GM23338 (cell line): ENCODE results near the gene WBP2. TPM values are rescaled to one million over a fixed set of nuclear protein-coding genes. Genes with fewer than 3 reads are reported as not detected.

Source experiments
- ATAC-seq: fragments of 200-7000 bp; cut with Tn5 transposase; 3 replicates; pipeline ENCODE4 v1.9.1; 2020
- DNase-seq: peaks from one replicate; pipeline ENCODE4 v3.0.0-alpha.2; 2015; ENCODE audit warnings: low spot score
- H2AFZ ChIP-seq: fragments of 200-600 bp; sonication (generic); 2 replicates; pipeline ENCODE4 v1.8.0; 2016; ENCODE audit warnings: antibody characterized with exemption, mild to moderate bottlenecking, moderate library complexity
- H3F3A ChIP-seq: fragments of 200-600 bp; sonication (generic); replicated peaks from 2 replicates; pipeline ENCODE4 v1.8.0; 2017; ENCODE audit warnings: antibody characterized with exemption, mixed run types, low read depth
- H3K27ac ChIP-seq: fragments of 200-600 bp; sonication (generic); 2 replicates; pipeline ENCODE4 v1.6.1; 2016; ENCODE audit warnings: low read depth
- H3K27me3 ChIP-seq: fragments of 200-600 bp; sonication (generic); 2 replicates; pipeline ENCODE4 v1.8.0; 2016; ENCODE audit warnings: mild to moderate bottlenecking, mixed run types, moderate library complexity; ENCODE audit not compliant: insufficient read depth
- H3K36me3 ChIP-seq: fragments of 200-600 bp; sonication (generic); 2 replicates; pipeline ENCODE4 v1.8.0; 2016; ENCODE audit warnings: mild to moderate bottlenecking; ENCODE audit not compliant: insufficient read depth
- H3K4me1 ChIP-seq: fragments of 200-600 bp; sonication (generic); 2 replicates; pipeline ENCODE4 v1.8.0; 2016; ENCODE audit warnings: mild to moderate bottlenecking, moderate library complexity; ENCODE audit not compliant: insufficient read depth
- H3K4me2 ChIP-seq: fragments of 200-600 bp; sonication (generic); 2 replicates; pipeline ENCODE4 v1.7.1; 2017; ENCODE audit warnings: mixed run types
- H3K4me3 ChIP-seq: fragments of 200-600 bp; sonication (generic); 2 replicates; pipeline ENCODE4 v1.6.1; 2016; ENCODE audit warnings: mixed run types
- H3K79me2 ChIP-seq: fragments of 200-600 bp; sonication (generic); replicated peaks from 2 replicates; pipeline ENCODE4 v1.8.0; 2017; ENCODE audit warnings: mild to moderate bottlenecking; ENCODE audit not compliant: insufficient read depth
- H3K9me2 ChIP-seq: fragments of 200-600 bp; sonication (generic); 2 replicates; pipeline ENCODE4 v1.8.0; 2017; ENCODE audit not compliant: insufficient read depth
- H4K20me1 ChIP-seq: fragments of 200-600 bp; sonication (generic); replicated peaks from 2 replicates; pipeline ENCODE4 v1.8.0; 2017; ENCODE audit warnings: mild to moderate bottlenecking; ENCODE audit not compliant: insufficient read depth
- H3K27ac Mint-ChIP-seq: 2 replicates; pipeline ENCODE4 v1.8.0; 2020; ENCODE audit warnings: inconsistent platforms, mild to moderate bottlenecking, moderate library complexity, mixed read lengths
- H3K27me3 Mint-ChIP-seq: 3 replicates; pipeline ENCODE4 v1.8.0; 2022; ENCODE audit warnings: low read depth, mild to moderate bottlenecking, moderate library complexity, mixed read lengths, inconsistent platforms; ENCODE audit not compliant: insufficient read depth, poor library complexity
- H3K36me3 Mint-ChIP-seq: 3 replicates; pipeline ENCODE4 v1.8.0; 2021; ENCODE audit warnings: low read depth, mild to moderate bottlenecking, inconsistent platforms, moderate library complexity, mixed read lengths
- H3K4me1 Mint-ChIP-seq: 3 replicates; pipeline ENCODE4 v1.8.0; 2020; ENCODE audit warnings: mild to moderate bottlenecking, inconsistent platforms, mixed read lengths
- H3K4me3 Mint-ChIP-seq: 3 replicates; pipeline ENCODE4 v1.8.0; 2021; ENCODE audit warnings: moderate library complexity, mild to moderate bottlenecking, inconsistent platforms, mixed read lengths
- H3K9me3 Mint-ChIP-seq: 3 replicates; pipeline ENCODE4 v1.8.0; 2020; ENCODE audit warnings: moderate library complexity, mild to moderate bottlenecking, inconsistent platforms, mixed read lengths
- CREB1 ChIP-seq: fragments of 250-450 bp; sonication (Bioruptor Pico); IDR thresholded peaks from 2 replicates; pipeline ENCODE4 v1.5.0; 2020; ENCODE audit warnings: low read depth, mild to moderate bottlenecking, moderate library complexity
- EZH2phosphoT487 ChIP-seq: fragments of 200-600 bp; sonication (generic); IDR thresholded peaks from one replicate; pipeline ENCODE4 v1.8.1; 2018; ENCODE audit warnings: antibody characterized with exemption; ENCODE audit not compliant: unreplicated experiment
- NANOG ChIP-seq: IDR thresholded peaks from 2 replicates; pipeline ENCODE4 v1.6.1; 2016; ENCODE audit warnings: antibody characterized with exemption, borderline replicate concordance
- STAT1 ChIP-seq: IDR thresholded peaks from one replicate; pipeline ENCODE4 v1.6.1; 2016; ENCODE audit warnings: antibody characterized with exemption; ENCODE audit not compliant: unreplicated experiment
- ZNF114 ChIP-seq: fragments of 250-450 bp; sonication (Bioruptor Pico); IDR thresholded peaks from 2 replicates; pipeline ENCODE4 v1.5.0; 2020; ENCODE audit warnings: mild to moderate bottlenecking, moderate library complexity
- ZNF331 ChIP-seq: fragments of 250-450 bp; sonication (Bioruptor Pico); IDR thresholded peaks from 2 replicates; pipeline ENCODE4 v1.5.0; 2020; ENCODE audit warnings: low read depth, mild to moderate bottlenecking, moderate library complexity
- polyA plus RNA-seq: library from polyadenylated mRNA; unstranded; fragments of >200 nt; fragmentation: Nextera tagmentation; extraction: Ambion mirVana; gene quantifications from 2 replicates; pipeline ENCODE4 v1.2.1, GENCODE V29; 2016
- total RNA-seq: library from RNA; depleted of rRNA; stranded (reverse); fragments of >200 nt; shearing (Covaris generic); gene quantifications from 2 replicates; pipeline ENCODE4 v1.2.3, GENCODE V29; 2014
- TF ChIP-seq, protein P1 (sequence below), 2 experiments: fragments of 200-600 bp in 1 of 2; sonication (generic) in 1 of 2; conservative IDR thresholded peaks; 2 replicates each; pipeline versions ENCODE4 v1.5.1 to v1.6.1; 2016 to 2017; ENCODE audit warnings: antibody characterized with exemption in 2 of 2, low read depth in 2 of 2, mild to moderate bottlenecking in 2 of 2, moderate library complexity in 1 of 2
- TF ChIP-seq, protein P2 (sequence below): IDR thresholded peaks from one replicate; pipeline ENCODE4 v1.6.1; 2018; ENCODE audit warnings: antibody characterized with exemption; ENCODE audit not compliant: unreplicated experiment
- TF ChIP-seq, protein P3 (sequence below): IDR thresholded peaks from 2 replicates; pipeline ENCODE4 v1.6.1; 2016; ENCODE audit warnings: antibody characterized with exemption

Gene WBP2
- total and polyA plus RNA-seq, 2 experiments from 2014 or later: 36.2 to 63.5 TPM

GRCh38 chr17:75830164-75831031 lies 24.7 kb downstream of the WBP2 start:
- Histone ChIP-seq H3K36me3 (no peaks in the 10 kb centered on the region), H3K9me2 (no peaks in the 10 kb centered on the region), H4K20me1 (no peaks in the 10 kb centered on the region), H2AFZ (peak overlapping the region; percentile 74; the same call in 1 of the 2 replicates), H3K4me1 (peaks cover 44% of the 10 kb centered on the region), H3K27ac (peak overlapping the region; percentile 78; the same call in 1 of the 2 replicates), H3K4me3 (peak overlapping the region; percentile 45), H3F3A (peaks cover 38% of the 10 kb centered on the region), H3K4me2 (peak overlapping the region; percentile 75), H3K79me2 (no peaks in the 10 kb centered on the region), H3K27me3 (no peaks in the 10 kb centered on the region)
- Mint-ChIP-seq H3K4me3 (peak overlapping the region; percentile 57; the same call in 2 of the 3 replicates), H3K36me3 (peaks cover 3% of the 10 kb centered on the region; the same call in 1 of the 3 replicates), H3K27me3 (peaks cover 10% of the 10 kb centered on the region), H3K4me1 (peaks cover 42% of the 10 kb centered on the region), H3K9me3 (0 out of 3 replicates have a peak, but pooled peaks cover 3% of the 10 kb centered on the region), H3K27ac (peak overlapping the region; percentile 90)
- ATAC-seq (peak; percentile 25), DNase-seq (peak; percentile 89)
- TF ChIP-seq CREB1: no peak
- TF ChIP-seq, protein P1, sequence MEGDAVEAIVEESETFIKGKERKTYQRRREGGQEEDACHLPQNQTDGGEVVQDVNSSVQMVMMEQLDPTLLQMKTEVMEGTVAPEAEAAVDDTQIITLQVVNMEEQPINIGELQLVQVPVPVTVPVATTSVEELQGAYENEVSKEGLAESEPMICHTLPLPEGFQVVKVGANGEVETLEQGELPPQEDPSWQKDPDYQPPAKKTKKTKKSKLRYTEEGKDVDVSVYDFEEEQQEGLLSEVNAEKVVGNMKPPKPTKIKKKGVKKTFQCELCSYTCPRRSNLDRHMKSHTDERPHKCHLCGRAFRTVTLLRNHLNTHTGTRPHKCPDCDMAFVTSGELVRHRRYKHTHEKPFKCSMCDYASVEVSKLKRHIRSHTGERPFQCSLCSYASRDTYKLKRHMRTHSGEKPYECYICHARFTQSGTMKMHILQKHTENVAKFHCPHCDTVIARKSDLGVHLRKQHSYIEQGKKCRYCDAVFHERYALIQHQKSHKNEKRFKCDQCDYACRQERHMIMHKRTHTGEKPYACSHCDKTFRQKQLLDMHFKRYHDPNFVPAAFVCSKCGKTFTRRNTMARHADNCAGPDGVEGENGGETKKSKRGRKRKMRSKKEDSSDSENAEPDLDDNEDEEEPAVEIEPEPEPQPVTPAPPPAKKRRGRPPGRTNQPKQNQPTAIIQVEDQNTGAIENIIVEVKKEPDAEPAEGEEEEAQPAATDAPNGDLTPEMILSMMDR (conservative IDR thresholded peaks at IDR 0.05; ENCODE audit: low read depth in 2 of 2): peak; percentile 77 to 80
- TF ChIP-seq, protein P2, sequence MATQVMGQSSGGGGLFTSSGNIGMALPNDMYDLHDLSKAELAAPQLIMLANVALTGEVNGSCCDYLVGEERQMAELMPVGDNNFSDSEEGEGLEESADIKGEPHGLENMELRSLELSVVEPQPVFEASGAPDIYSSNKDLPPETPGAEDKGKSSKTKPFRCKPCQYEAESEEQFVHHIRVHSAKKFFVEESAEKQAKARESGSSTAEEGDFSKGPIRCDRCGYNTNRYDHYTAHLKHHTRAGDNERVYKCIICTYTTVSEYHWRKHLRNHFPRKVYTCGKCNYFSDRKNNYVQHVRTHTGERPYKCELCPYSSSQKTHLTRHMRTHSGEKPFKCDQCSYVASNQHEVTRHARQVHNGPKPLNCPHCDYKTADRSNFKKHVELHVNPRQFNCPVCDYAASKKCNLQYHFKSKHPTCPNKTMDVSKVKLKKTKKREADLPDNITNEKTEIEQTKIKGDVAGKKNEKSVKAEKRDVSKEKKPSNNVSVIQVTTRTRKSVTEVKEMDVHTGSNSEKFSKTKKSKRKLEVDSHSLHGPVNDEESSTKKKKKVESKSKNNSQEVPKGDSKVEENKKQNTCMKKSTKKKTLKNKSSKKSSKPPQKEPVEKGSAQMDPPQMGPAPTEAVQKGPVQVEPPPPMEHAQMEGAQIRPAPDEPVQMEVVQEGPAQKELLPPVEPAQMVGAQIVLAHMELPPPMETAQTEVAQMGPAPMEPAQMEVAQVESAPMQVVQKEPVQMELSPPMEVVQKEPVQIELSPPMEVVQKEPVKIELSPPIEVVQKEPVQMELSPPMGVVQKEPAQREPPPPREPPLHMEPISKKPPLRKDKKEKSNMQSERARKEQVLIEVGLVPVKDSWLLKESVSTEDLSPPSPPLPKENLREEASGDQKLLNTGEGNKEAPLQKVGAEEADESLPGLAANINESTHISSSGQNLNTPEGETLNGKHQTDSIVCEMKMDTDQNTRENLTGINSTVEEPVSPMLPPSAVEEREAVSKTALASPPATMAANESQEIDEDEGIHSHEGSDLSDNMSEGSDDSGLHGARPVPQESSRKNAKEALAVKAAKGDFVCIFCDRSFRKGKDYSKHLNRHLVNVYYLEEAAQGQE: peak; percentile 31

DNA sequence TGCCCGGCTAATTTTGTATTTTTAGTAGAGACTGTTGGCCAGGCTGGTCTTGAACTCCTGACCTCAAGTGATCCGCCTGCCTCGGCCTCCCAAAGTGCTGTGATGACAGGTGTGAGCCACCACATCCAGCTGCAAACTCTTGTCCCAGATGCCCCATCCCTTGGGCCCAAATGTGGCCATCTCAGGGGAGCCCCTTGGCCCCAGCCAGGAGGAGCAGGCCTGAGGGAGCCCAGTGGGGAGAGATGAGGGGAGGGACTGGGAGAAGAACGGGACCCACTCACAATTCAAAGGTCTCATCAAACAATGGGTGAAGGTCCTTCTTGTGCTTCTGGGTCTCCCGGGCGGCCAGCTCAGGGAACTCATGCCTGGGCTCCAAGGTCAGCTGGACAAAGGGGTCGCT lies 25.4 kb downstream of the WBP2 start:
- Histone ChIP-seq H2AFZ (no peak overlapping the region), H4K20me1 (no peaks in the 10 kb centered on the region), H3K36me3 (no peaks in the 10 kb centered on the region), H3K79me2 (no peaks in the 10 kb centered on the region), H3K4me2 (no peak overlapping the region), H3K4me3 (no peak overlapping the region), H3K4me1 (peaks cover 44% of the 10 kb centered on the region), H3K27ac (no peak overlapping the region), H3K9me2 (no peaks in the 10 kb centered on the region), H3K27me3 (no peaks in the 10 kb centered on the region), H3F3A (peaks cover 38% of the 10 kb centered on the region)
- DNase-seq (no peak), ATAC-seq (no peak)
- Mint-ChIP-seq H3K36me3 (peaks cover 3% of the 10 kb centered on the region; the same call in 1 of the 3 replicates), H3K4me3 (no peak overlapping the region), H3K27me3 (peaks cover 10% of the 10 kb centered on the region), H3K27ac (no peak overlapping the region), H3K4me1 (peaks cover 39% of the 10 kb centered on the region), H3K9me3 (0 out of 3 replicates have a peak, but pooled peaks cover 3% of the 10 kb centered on the region)
- TF ChIP-seq ZNF114: no peak
- TF ChIP-seq NANOG: no peak
- TF ChIP-seq, protein P3, sequence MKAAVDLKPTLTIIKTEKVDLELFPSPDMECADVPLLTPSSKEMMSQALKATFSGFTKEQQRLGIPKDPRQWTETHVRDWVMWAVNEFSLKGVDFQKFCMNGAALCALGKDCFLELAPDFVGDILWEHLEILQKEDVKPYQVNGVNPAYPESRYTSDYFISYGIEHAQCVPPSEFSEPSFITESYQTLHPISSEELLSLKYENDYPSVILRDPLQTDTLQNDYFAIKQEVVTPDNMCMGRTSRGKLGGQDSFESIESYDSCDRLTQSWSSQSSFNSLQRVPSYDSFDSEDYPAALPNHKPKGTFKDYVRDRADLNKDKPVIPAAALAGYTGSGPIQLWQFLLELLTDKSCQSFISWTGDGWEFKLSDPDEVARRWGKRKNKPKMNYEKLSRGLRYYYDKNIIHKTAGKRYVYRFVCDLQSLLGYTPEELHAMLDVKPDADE: no peak
- TF ChIP-seq EZH2phosphoT487: no peak
- no peak for TF ChIP-seq STAT1
- TF ChIP-seq, protein P2: no peak
- TF ChIP-seq, protein P1 (conservative IDR thresholded peaks at IDR 0.05; ENCODE audit: low read depth in 2 of 2): no peak
- TF ChIP-seq CREB1: no peak
- TF ChIP-seq ZNF331 (CRISPR knock-in tag): no peak
